ENCODE results near the gene HINT3.

DNA sequence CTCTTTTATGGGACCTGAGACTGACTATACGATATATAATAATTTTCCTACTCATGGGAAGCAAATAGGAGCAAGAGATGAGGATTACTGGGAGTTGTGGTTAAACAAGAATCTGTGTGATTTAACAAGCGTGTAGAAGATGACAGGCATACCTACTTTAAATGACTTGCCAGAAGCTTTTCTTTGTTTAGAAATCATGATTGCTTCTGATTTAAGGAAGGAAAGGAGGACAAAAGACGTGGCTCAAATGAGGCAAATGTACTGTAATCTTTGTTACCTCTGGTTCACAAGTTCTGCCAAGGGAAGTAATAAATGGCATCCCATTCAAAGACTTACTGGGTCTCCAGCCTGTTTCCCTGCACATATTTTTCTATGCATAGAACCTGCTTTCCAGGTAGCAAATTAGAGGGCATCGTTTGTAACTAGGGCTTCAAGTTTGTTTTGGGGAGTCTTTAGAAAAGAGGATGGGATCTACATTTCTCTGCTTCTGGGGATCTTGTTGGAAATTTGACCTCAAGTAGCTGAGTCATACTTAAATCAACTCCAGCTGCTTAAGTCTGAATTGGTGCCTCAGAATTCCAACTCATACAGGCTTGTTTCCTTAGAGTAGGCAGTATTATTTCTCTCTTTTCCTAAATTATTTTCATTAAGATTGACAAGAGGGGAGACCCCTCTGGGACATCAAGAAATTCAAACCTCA, 26.8 kb downstream of the HINT3 start:
- TF ChIP-seq, protein P1, sequence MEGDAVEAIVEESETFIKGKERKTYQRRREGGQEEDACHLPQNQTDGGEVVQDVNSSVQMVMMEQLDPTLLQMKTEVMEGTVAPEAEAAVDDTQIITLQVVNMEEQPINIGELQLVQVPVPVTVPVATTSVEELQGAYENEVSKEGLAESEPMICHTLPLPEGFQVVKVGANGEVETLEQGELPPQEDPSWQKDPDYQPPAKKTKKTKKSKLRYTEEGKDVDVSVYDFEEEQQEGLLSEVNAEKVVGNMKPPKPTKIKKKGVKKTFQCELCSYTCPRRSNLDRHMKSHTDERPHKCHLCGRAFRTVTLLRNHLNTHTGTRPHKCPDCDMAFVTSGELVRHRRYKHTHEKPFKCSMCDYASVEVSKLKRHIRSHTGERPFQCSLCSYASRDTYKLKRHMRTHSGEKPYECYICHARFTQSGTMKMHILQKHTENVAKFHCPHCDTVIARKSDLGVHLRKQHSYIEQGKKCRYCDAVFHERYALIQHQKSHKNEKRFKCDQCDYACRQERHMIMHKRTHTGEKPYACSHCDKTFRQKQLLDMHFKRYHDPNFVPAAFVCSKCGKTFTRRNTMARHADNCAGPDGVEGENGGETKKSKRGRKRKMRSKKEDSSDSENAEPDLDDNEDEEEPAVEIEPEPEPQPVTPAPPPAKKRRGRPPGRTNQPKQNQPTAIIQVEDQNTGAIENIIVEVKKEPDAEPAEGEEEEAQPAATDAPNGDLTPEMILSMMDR (IDR thresholded peaks at IDR 0.05), result no peak
- TF ChIP-seq POLR2A (IDR thresholded peaks at IDR 0.05), result no peak
